Measurements from ENCODE around the gene SRRM1. TPM values are rescaled to one million over a fixed set of nuclear protein-coding genes. Genes with fewer than 3 reads are reported as not detected.

Gene SRRM1
- total and polyA plus RNA-seq, 10 of the 15 experiments (the other 5 are each of a cell fraction or from before 2014, with no cell fraction given), result 36.8 to 285 (median 126) TPM

DNA sequence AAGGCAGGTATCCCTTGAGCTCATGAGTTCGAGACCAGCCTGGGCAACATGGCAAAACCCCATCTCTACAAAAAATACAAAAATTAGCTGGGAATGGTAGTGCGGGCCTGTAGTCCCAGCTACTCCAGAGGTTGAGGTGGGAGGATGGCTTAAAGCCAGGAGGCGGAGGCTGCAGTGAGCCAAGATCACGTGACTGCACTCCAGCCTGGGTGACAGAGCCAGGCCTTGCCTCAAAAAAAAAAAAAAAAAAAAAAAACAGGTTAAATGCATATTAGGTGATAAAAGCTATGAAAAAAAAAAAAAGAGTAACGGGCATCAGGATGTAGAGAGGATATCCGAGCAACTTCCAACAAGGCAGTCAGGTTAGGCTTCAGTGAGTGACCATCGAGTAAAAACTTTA lies 2.8 kb upstream of the SRRM1 start:
- H4K20me1 ChIP-seq (ENCODE audit: control insufficient read depth, insufficient read depth), result no peaks in the 10 kb centered on the region
- peaks cover 24% of the 10 kb centered on the region for H3K79me2 ChIP-seq (ENCODE audit: control insufficient read depth, insufficient read depth, low read length)
- FAIRE-seq (no peak), DNase-seq (ENCODE audit: low read depth, low spot score) (no peak), ATAC-seq (no peak)
- ChIA-PET CTCF (interaction anchor here (1.9 to 5.4 kb wide), 2 partner anchors 99 to 441 kb away, joined by 5 to 49 read pairs; no protein-coding TSS in a partner anchor), RAD21 (ENCODE audit: unreplicated experiment) (interaction anchor here (0.6 to 2.0 kb wide), 2 partner anchors 53 to 190 kb away, joined by 3 to 7 read pairs; no protein-coding TSS in a partner anchor), SMC1A (ENCODE audit: uncharacterized antibody, unreplicated experiment) (interaction anchor here (1.3 to 1.5 kb wide), 2 partner anchors 191 to 192 kb away, joined by 3 read pairs; no protein-coding TSS in a partner anchor), POLR2A (interaction anchor here (0.7 kb wide), 1 partner anchor 82 kb away, joined by 4 read pairs; no protein-coding TSS in a partner anchor)
- H3K4me3 ChIP-seq, result no peak overlapping the region
- H3K9me3 ChIP-seq (replicated peaks; ENCODE audit: control insufficient read depth, insufficient read depth, low read length), result no peaks in the 10 kb centered on the region
- WGBS (ENCODE audit: insufficient coverage, insufficient replicate concordance, low lambda C conversion rate, missing lambda C conversion rate), result 89% methylated on average over 6 of the region's 7 CpGs
- H3K9ac ChIP-seq (ENCODE audit: control insufficient read depth, insufficient read depth, low read length), result no peak overlapping the region
- H3K4me2 ChIP-seq (ENCODE audit: control insufficient read depth, insufficient read depth), result no peak overlapping the region
- BruUV-seq (replicated peaks), result no TSS peak
- peaks cover 9% of the 10 kb centered on the region for H3K4me1 ChIP-seq (ENCODE audit: control insufficient read depth, insufficient read depth, low read length)
- H3K27ac ChIP-seq (ENCODE audit: control insufficient read depth, insufficient read depth), result no peak overlapping the region
- H2AFZ ChIP-seq (ENCODE audit: control insufficient read depth, low read depth, low read length), result no peak overlapping the region
- H3K36me3 ChIP-seq (ENCODE audit: control insufficient read depth in 2 of 2, insufficient read depth in 2 of 2, low read length in 1 of 2), result no peaks in the 10 kb centered on the region
- in situ Hi-C loops (cut with MboI) (no loop called here), intact Hi-C loops (cut with micrococcal nuclease; ENCODE audit: unreplicated experiment) (loop anchor here (5.0 kb wide), 1 partner anchor 107 kb away; the partner anchor contains the start of gene CLIC4)
- TF ChIP-seq PML (IDR thresholded peaks at IDR 0.05; ENCODE audit: low read length) (no peak), ZNF384 (IDR thresholded peaks at IDR 0.05; ENCODE audit: borderline replicate concordance, low read depth, low read length) (peak; percentile 55)
- H3K27me3 ChIP-seq (replicated peaks in 1 of 2; ENCODE audit: control insufficient read depth in 2 of 2, insufficient read depth in 2 of 2, low read length in 1 of 2), result no peaks in the 10 kb centered on the region

DNA sequence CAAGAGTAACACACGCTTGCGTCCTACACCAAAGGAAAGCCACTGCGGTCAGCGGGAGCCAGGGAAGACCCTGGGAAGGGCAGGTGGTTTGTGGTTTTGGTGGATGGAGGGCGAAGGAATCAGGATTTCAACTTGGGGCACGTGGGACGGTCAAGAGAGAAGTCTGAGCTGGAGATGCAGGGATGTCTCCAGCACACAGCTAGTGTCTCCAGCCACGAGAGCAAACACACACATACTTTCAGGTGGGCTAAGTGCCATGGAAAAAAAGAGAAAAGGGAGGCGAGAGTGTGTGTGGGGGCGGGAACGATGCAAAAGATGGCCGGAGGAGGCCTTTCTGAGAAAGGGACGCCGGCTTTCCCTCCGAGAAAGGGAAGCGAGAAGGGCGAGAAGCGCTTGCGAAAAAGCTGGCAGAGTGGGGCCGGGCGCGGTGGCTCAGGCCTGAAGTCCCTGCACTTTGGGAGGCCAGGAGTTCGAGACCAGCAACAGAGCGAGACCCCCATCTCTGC lies 1.4 kb upstream of the SRRM1 start:
- H3K36me3 ChIP-seq (ENCODE audit: control insufficient read depth in 2 of 2, insufficient read depth in 2 of 2, low read length in 1 of 2), result peaks cover 0 to 10% of the 10 kb centered on the region in 2 experiments; a peak in 2 of 4 replicates
- H2AFZ ChIP-seq (ENCODE audit: control insufficient read depth, low read depth, low read length), result peak overlapping the region; percentile 42; the same call in 1 of the 2 replicates
- ATAC-seq (no peak), DNase-seq (ENCODE audit: low read depth, low spot score) (no peak), FAIRE-seq (no peak)
- POLR2A ChIA-PET, result interaction anchor here (0.6 to 1.3 kb wide), 4 partner anchors 103 to 1489 kb away, joined by 3 to 5 read pairs (median 4); partner anchors contain the start of gene CLIC4
- peak overlapping the region; percentile 75 for H3K4me2 ChIP-seq (ENCODE audit: control insufficient read depth, insufficient read depth)
- CTCF ChIA-PET, result interaction anchor here (0.6 to 3.4 kb wide), 11 partner anchors 39 to 1229 kb away, joined by 3 to 11 read pairs (median 4); partner anchors contain the start of genes CLIC4 and NIPAL3
- peak overlapping the region; percentile 94 for H3K4me3 ChIP-seq
- peak; percentile 72 for TF ChIP-seq EED (IDR thresholded peaks at IDR 0.05; ENCODE audit: low read depth)
- TF ChIP-seq YY1 (IDR thresholded peaks at IDR 0.05; ENCODE audit: low read depth, low read length), result peak; percentile 86
- peak in 1 of 2 experiments; percentile 67; a peak in 1 of 3 replicates for TF ChIP-seq EGR1 (IDR thresholded peaks at IDR 0.05; ENCODE audit: borderline replicate concordance in 1 of 2, low read depth in 2 of 2, low read length in 2 of 2)
- TF ChIP-seq RUNX3 (IDR thresholded peaks at IDR 0.05; ENCODE audit: low read length), result peak; percentile 66
- TF ChIP-seq TCF3 (IDR thresholded peaks at IDR 0.05; ENCODE audit: borderline replicate concordance, insufficient read depth, low read depth, low read length), result no peak
- H3K79me2 ChIP-seq (ENCODE audit: control insufficient read depth, insufficient read depth, low read length), result peaks cover 35% of the 10 kb centered on the region
- peaks cover 9% of the 10 kb centered on the region for H3K4me1 ChIP-seq (ENCODE audit: control insufficient read depth, insufficient read depth, low read length)
- SMC1A ChIA-PET (ENCODE audit: uncharacterized antibody, unreplicated experiment), result interaction anchor here (0.8 to 3.1 kb wide), 5 partner anchors 47 to 442 kb away, joined by 3 to 8 read pairs (median 3); no protein-coding TSS in a partner anchor
- RAD21 ChIA-PET (ENCODE audit: unreplicated experiment), result interaction anchor here (0.8 to 1.5 kb wide), 3 partner anchors 102 to 189 kb away, joined by 3 to 4 read pairs (median 4); no protein-coding TSS in a partner anchor
- in situ Hi-C loops (cut with MboI) (no loop called here), intact Hi-C loops (cut with micrococcal nuclease; ENCODE audit: unreplicated experiment) (loop anchor here (5.0 kb wide), 1 partner anchor 106 kb away; the partner anchor contains the start of gene CLIC4)
- no peaks in the 10 kb centered on the region for H4K20me1 ChIP-seq (ENCODE audit: control insufficient read depth, insufficient read depth)
- H3K9me3 ChIP-seq (replicated peaks; ENCODE audit: control insufficient read depth, insufficient read depth, low read length), result no peaks in the 10 kb centered on the region
- peak overlapping the region; percentile 61 for H3K27ac ChIP-seq (ENCODE audit: control insufficient read depth, insufficient read depth)
- WGBS (ENCODE audit: insufficient coverage, insufficient replicate concordance, low lambda C conversion rate, missing lambda C conversion rate), result 5% methylated on average over 24 of the region's 24 CpGs
- no TSS peak for BruUV-seq (replicated peaks)
- H3K27me3 ChIP-seq (replicated peaks in 1 of 2; ENCODE audit: control insufficient read depth in 2 of 2, insufficient read depth in 2 of 2, low read length in 1 of 2), result no peaks in the 10 kb centered on the region
- H3K9ac ChIP-seq (ENCODE audit: control insufficient read depth, insufficient read depth, low read length), result peak overlapping the region; percentile 88
